ENCODE measurements around the gene DUSP21.
"Not testable (repeated sequence)": the region's sequence is repeated elsewhere in the genome, so short reads cannot be mapped to it uniquely, and the experiment has no call there.

Gene DUSP21

DNA sequence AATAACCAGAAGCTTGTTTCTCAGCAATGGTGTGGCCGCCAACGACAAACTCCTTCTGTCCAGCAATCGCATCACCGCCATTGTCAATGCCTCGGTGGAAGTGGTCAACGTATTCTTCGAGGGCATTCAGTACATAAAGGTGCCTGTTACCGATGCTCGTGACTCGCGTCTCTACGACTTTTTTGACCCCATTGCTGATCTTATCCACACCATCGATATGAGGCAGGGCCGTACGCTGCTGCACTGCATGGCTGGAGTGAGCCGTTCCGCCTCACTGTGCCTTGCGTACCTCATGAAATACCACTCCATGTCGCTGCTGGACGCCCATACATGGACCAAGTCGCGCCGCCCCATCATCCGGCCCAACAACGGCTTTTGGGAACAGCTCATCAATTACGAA, 383 bp downstream of the DUSP21 start:
- Histone ChIP-seq H3K4me1 (no peaks in the 10 kb centered on the region), H3K4me3 (ENCODE audit: low read depth, low read length) (no peak overlapping the region), H3K27me3 (no peaks in the 10 kb centered on the region), H3K9me3 (no peaks in the 10 kb centered on the region), H3K36me3 (no peaks in the 10 kb centered on the region)
- TF ChIP-seq, protein P1, sequence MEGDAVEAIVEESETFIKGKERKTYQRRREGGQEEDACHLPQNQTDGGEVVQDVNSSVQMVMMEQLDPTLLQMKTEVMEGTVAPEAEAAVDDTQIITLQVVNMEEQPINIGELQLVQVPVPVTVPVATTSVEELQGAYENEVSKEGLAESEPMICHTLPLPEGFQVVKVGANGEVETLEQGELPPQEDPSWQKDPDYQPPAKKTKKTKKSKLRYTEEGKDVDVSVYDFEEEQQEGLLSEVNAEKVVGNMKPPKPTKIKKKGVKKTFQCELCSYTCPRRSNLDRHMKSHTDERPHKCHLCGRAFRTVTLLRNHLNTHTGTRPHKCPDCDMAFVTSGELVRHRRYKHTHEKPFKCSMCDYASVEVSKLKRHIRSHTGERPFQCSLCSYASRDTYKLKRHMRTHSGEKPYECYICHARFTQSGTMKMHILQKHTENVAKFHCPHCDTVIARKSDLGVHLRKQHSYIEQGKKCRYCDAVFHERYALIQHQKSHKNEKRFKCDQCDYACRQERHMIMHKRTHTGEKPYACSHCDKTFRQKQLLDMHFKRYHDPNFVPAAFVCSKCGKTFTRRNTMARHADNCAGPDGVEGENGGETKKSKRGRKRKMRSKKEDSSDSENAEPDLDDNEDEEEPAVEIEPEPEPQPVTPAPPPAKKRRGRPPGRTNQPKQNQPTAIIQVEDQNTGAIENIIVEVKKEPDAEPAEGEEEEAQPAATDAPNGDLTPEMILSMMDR (IDR thresholded peaks at IDR 0.05; ENCODE audit: low read depth, low read length), result no peak
- DNase-seq, result no peak

DNA sequence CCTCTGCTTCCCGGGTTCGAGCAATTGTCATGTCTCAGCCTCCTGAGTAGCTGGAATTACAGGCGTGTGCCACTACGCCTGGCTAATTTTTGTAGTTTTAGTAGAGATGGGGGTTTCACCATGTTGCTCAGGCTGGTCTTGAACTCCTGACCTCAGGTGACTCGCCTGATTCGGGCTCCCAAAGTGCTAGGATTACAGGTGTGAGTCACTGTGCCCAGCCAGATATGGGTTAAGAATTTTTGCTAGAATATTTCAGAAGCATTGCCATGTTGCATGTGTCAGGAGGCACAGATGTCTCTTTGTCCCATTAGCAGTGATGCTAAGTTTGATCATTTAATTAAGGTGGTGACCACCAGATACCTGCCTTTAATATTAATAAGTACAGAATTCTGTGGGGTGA, 7.1 kb downstream of the DUSP21 start:
- not testable (repeated sequence) for H3K27me3 ChIP-seq; H3K9me3 ChIP-seq; H3K36me3 ChIP-seq; H3K4me1 ChIP-seq; DNase-seq; H3K4me3 ChIP-seq (ENCODE audit: low read depth, low read length)

DNA sequence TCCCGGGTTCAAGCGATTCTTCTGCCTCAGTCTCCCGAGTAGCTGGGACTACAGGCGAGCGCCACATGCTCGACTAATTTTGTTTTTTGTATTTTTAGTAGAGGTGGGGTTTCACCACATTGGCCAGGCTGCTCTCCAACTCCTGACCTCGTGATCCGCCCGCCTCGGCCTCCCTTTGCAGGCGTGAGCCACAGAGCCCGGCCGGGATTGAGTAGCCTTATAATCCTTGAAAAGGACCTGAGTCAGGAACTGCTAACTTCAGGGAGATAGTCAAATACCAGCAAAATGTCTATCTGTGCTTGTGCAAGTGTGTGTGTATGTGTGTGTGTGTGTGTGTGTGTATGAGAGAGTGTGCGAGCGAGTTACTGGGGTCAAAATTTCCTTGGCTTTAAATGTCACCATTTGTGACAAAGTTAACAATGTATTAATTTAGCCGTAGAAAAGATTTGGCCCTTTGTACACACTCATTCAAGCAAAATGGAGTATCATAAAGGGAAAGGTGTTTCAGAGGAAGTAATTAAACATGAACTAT, 27.4 kb downstream of the DUSP21 start:
- no peaks in the 10 kb centered on the region for H3K4me1 ChIP-seq
- no peaks in the 10 kb centered on the region for H3K36me3 ChIP-seq
- no peak for DNase-seq
- no peaks in the 10 kb centered on the region for H3K27me3 ChIP-seq
- no peaks in the 10 kb centered on the region for H3K9me3 ChIP-seq
- TF ChIP-seq, protein P1 (IDR thresholded peaks at IDR 0.05; ENCODE audit: low read depth, low read length), result no peak
- H3K4me3 ChIP-seq (ENCODE audit: low read depth, low read length), result peak overlapping the region; percentile 66; the same call in 1 of the 2 replicates

DNA sequence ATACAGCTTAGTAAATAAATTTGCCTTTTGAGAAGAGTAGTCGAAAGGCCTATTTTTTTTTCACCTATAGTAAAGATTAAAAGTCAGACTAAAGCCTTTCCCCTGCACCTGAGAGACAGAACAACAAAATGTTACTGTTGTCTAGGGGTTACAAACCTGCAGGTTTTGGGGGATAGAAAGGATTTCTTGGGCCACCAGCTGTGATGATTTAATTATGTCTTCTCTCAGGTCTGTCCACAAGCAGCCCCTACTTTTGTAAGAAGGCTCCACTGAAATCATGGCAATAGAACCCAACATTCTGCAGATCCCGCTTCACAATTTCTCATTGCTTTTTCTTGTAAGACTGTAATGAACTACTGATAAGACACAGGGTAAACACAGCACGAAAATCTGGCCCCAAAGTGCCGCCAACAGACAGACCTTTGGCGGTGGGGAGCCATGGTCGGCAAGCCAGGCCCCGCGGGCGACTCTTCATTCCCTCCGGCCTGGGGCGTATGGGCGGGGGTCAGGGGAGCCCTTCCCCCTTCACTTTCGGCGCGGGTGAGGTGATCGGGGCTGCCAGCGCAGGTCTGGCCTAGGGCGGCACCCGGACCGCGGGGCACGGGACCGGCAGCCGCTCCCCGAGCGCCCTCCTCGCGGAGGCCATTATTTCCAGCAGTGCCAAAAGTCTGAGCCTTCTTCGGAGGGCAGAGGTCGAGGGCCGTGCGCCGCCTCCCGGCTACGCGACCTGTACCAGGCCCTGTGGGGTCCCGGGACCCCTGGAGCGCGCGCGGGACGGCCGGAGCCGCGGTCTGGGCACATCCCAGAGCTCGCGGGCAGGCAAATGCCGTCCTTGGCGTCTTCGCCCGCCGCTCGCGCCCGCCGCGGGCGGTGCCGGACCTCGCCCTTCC, 28.4 kb downstream of the DUSP21 start:
- Histone ChIP-seq H3K27me3 (no peaks in the 10 kb centered on the region), H3K4me1 (no peaks in the 10 kb centered on the region), H3K4me3 (ENCODE audit: low read depth, low read length) (peak overlapping the region; percentile 66), H3K9me3 (no peaks in the 10 kb centered on the region), H3K36me3 (no peaks in the 10 kb centered on the region)
- TF ChIP-seq, protein P1 (IDR thresholded peaks at IDR 0.05; ENCODE audit: low read depth, low read length), result no peak
- peak; percentile 35 for DNase-seq

DNA sequence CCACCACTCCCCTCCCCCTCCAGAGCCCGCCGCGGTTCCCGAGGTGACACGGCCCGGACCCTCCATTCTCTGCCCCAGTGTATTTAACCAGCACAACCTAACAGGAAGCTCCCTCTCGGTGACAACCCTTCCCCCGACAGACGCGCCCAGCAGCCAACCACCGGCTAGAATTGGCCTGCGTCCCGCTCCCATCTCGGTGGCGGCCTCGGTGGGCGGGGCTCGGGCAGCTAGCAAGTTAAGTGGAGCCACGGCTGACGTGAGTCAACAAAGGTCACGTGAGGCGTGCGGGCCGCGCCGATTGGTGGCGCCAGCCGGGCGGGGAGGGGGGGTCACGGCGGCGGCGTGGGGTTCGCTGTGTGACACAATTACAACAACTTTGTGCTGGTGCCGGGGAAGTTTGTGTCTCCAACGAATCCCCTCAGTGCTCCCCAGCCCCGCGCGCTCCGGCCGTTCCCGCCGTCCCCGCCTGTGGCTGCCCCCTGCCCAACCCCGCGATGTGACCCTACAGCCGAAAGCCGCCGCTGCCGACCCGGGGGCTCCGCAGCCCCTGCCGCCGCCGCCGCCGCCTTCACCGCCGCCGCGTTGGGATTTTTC, 29.1 kb downstream of the DUSP21 start, which contains the start of gene KDM6A:
Gene KDM6A (plus strand): TSS at position 368 of the 594 bp plus-strand sequence. CDS start 364 bp downstream, outside the sequence.
- Histone ChIP-seq H3K4me3 (ENCODE audit: low read depth, low read length) (peak within 1 kb of the TSS; percentile 92), H3K27me3 (no peaks in the 10 kb centered on the region), H3K9me3 (no peaks in the 10 kb centered on the region), H3K4me1 (no peaks in the 10 kb centered on the region), H3K36me3 (no peaks in the 10 kb centered on the region)
- TF ChIP-seq, protein P1 (IDR thresholded peaks at IDR 0.05; ENCODE audit: low read depth, low read length), result no peak
- peak; percentile 96 for DNase-seq

DNA sequence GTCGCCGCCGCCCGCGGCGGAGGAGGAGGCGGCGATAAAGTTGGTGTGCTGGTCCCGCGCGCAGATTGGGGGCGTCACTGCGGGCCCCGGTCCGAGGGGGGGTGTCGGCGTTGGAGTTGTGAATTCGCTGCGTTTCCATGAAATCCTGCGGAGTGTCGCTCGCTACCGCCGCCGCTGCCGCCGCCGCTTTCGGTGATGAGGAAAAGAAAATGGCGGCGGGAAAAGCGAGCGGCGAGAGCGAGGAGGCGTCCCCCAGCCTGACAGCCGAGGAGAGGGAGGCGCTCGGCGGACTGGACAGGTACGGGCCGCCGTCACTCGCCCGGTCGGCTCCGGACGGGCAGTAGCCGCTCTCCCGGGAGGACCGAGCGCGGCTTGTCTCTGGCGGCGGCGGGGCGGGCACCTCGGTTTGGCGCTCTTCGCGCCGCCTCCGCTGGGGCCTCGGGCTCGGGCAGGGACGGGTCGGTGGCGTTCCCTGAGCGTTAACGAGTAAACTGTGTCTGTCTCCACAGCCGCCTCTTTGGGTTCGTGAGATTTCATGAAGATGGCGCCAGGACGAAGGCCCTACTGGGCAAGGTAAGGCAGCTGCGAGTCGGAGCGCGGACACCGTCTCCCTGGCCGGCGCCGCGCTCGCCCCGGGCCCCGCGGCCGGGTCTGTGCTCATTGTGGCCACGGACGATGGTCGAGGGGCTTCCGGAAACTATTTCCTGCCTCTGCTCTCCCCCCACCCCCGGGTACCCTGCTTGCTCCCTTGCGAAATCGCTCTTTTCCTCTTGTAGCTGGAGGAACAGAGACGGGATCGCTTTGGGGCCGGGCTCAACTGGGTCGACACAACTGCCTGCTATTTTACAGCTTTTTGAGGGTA, 29.8 kb downstream of the DUSP21 start:
- TF ChIP-seq, protein P1 (IDR thresholded peaks at IDR 0.05; ENCODE audit: low read depth, low read length), result no peak
- no peaks in the 10 kb centered on the region for H3K9me3 ChIP-seq
- H3K27me3 ChIP-seq, result no peaks in the 10 kb centered on the region
- no peaks in the 10 kb centered on the region for H3K36me3 ChIP-seq
- DNase-seq, result peak; percentile 45
- no peaks in the 10 kb centered on the region for H3K4me1 ChIP-seq
- peak overlapping the region; percentile 92 for H3K4me3 ChIP-seq (ENCODE audit: low read depth, low read length)
